PC-3 (cell line): Measurements from ENCODE around the gene TMEM52. TPM values are rescaled to one million over a fixed set of nuclear protein-coding genes. Genes with fewer than 3 reads are reported as not detected.

ENCODE experiments used
- ATAC-seq: fragments of 200-7000 bp; cut with Tn5 transposase; 2 replicates; pipeline ENCODE4 v1.9.1; 2020; ENCODE audit warnings: mild to moderate bottlenecking, moderate library complexity
- BruUV-seq: library from RNA; stranded (reverse); fragments of 400-500 nt; replicated peaks from 2 replicates; lab custom pipeline; 2021; lab: Mats Ljungman, UMichigan
- CTCF ChIA-PET: fragments of 300-600 bp; sonication (Branson Sonifier 250); formaldehyde crosslinking; loops from one replicate; lab custom pipeline; 2022; ENCODE audit warnings: antibody characterized with exemption; lab: Charles Lee
- POLR2A ChIA-PET: fragments of 300-600 bp; sonication (Branson Sonifier 250); formaldehyde crosslinking; loops from one replicate; lab custom pipeline; 2022; ENCODE audit warnings: antibody characterized with exemption; ENCODE audit not compliant: unreplicated experiment; lab: Charles Lee
- DNase-seq: peaks from one replicate; pipeline ENCODE4 v3.0.0-alpha.2; 2015
- H2AFZ ChIP-seq: fragments of 300-600 bp; sonication (generic); 2 replicates; pipeline ENCODE4 v1.6.0; 2016; ENCODE audit warnings: antibody characterized with exemption, low read length
- H3F3A ChIP-seq: fragments of 300-600 bp; sonication (generic); one replicate; pipeline ENCODE4 v1.6.0; 2017; ENCODE audit warnings: antibody characterized with exemption, low read length, control low read depth, mild to moderate bottlenecking; ENCODE audit not compliant: unreplicated experiment
- H3K27ac ChIP-seq: fragments of 300-600 bp; sonication (generic); 2 replicates; pipeline ENCODE4 v1.5.1; 2016; ENCODE audit warnings: mild to moderate bottlenecking, low read length
- H3K27me3 ChIP-seq: fragments of 300-600 bp; sonication (generic); 2 replicates; pipeline ENCODE4 v1.6.1; 2016; ENCODE audit warnings: low read length, mixed read lengths
- H3K36me3 ChIP-seq: fragments of 300-600 bp; sonication (generic); 2 replicates; pipeline ENCODE4 v1.6.1; 2016; ENCODE audit warnings: low read depth, mixed run types, low read length, mixed read lengths
- H3K4me1 ChIP-seq: fragments of 300-600 bp; sonication (generic); 2 replicates; pipeline ENCODE4 v1.5.1; 2016; ENCODE audit warnings: low read length; ENCODE audit not compliant: insufficient read depth
- H3K4me2 ChIP-seq: fragments of 300-600 bp; sonication (generic); 2 replicates; pipeline ENCODE4 v1.6.0; 2016; ENCODE audit warnings: low read length
- H3K4me3 ChIP-seq: fragments of 300-600 bp; sonication (generic); 2 replicates; pipeline ENCODE4 v1.5.1; 2016; ENCODE audit warnings: mild to moderate bottlenecking, low read length, mixed read lengths
- H3K79me2 ChIP-seq: fragments of 300-600 bp; sonication (generic); 2 replicates; pipeline ENCODE4 v1.6.1; 2017; ENCODE audit warnings: low read length, mixed read lengths
- H3K9ac ChIP-seq: fragments of 300-600 bp; sonication (generic); 2 replicates; pipeline ENCODE4 v1.6.0; 2016; ENCODE audit warnings: mild to moderate bottlenecking, low read length
- H3K9me2 ChIP-seq: fragments of 300-600 bp; sonication (generic); replicated peaks from 2 replicates; pipeline ENCODE4 v1.6.1; 2016; ENCODE audit warnings: mixed run types, low read length, mixed read lengths
- H3K9me3 ChIP-seq: fragments of 300-600 bp; sonication (generic); 2 replicates; pipeline ENCODE4 v1.6.1; 2016; ENCODE audit warnings: low read length, mixed read lengths
- H4K20me1 ChIP-seq: fragments of 300-600 bp; sonication (generic); 2 replicates; pipeline ENCODE4 v1.6.1; 2016; ENCODE audit warnings: low read length, mixed read lengths
- CTCF ChIP-seq: fragments of 300-600 bp; sonication (generic); conservative IDR thresholded peaks from 2 replicates; pipeline ENCODE4 v1.5.1; 2017; ENCODE audit warnings: antibody characterized with exemption, low read depth, mild to moderate bottlenecking, low read length
- EZH2 ChIP-seq: fragments of 300-600 bp; sonication (generic); IDR thresholded peaks from one replicate; pipeline ENCODE4 v1.6.1; 2017; ENCODE audit warnings: antibody characterized with exemption, mild to moderate bottlenecking, low read length; ENCODE audit not compliant: unreplicated experiment
- EZH2phosphoT487 ChIP-seq: fragments of 300-600 bp; sonication (generic); IDR thresholded peaks from 2 replicates; pipeline ENCODE4 v1.6.1; 2018; ENCODE audit warnings: mild to moderate bottlenecking, antibody characterized with exemption, low read length, borderline replicate concordance
- intact Hi-C: fragments of 100-400 bp; cut with micrococcal nuclease; formaldehyde crosslinking; loops from 2 replicates; pipeline ENCODE4 v1.9.0; 2023
- total RNA-seq: library from RNA; depleted of rRNA; stranded (reverse); fragments of >200 nt; gene quantifications from 2 replicates; pipeline ENCODE4 v1.2.3, GENCODE V29; 2014

Gene TMEM52
- total RNA-seq, 1 experiment from 2014 or later = 22.6 TPM

GRCh38 chr1:1895456-1896336, 23.4 kb downstream of the TMEM52 start:
- intact Hi-C loops = no loop called here
- Histone ChIP-seq H3K9me3 (no peaks in the 10 kb centered on the region), H3K9me2 (no peaks in the 10 kb centered on the region), H3K4me1 (peaks cover 26% of the 10 kb centered on the region), H3K4me3 (no peak overlapping the region), H3K36me3 (no peaks in the 10 kb centered on the region), H3K4me2 (no peak overlapping the region), H2AFZ (no peak overlapping the region), H3K27ac (no peak overlapping the region), H3K9ac (no peak overlapping the region), H3K79me2 (peaks cover 13% of the 10 kb centered on the region), H4K20me1 (no peaks in the 10 kb centered on the region), H3F3A (no peaks in the 10 kb centered on the region), H3K27me3 (no peaks in the 10 kb centered on the region)
- no TSS peak for BruUV-seq
- TF ChIP-seq EZH2phosphoT487 (no peak), CTCF (no peak), EZH2 (no peak)
- ChIA-PET CTCF (interaction anchor here (1.3 kb wide), 1 partner anchor 10 kb away, joined by 5 read pairs; no protein-coding TSS in a partner anchor), POLR2A (no interaction called here)
- DNase-seq = no peak
- no peak for ATAC-seq

DNA sequence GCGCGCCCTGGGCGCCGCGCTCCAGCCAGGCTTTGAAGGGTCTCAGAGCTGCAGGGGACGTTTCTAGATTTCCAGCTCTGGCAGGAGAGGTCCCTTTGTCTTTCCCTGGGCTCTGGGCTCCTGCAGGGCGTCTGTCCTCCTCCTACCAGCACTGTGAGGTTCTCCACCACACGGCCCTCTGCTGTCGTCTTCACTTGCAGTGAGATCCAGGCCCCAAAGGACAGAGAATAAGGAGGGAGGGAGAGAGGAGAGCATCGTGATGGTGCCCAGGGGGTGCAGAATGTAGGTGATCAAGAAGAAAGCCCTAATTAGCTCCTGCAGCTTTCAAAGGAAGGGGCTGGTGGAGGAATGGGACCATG, 24.0 kb downstream of the TMEM52 start:
- H3K4me3 ChIP-seq = no peak overlapping the region
- DNase-seq (no peak), ATAC-seq (no peak)
- no peaks in the 10 kb centered on the region for H3F3A ChIP-seq
- no TSS peak for BruUV-seq
- ChIA-PET CTCF (interaction anchor here (1.3 kb wide), 1 partner anchor 11 kb away, joined by 5 read pairs; no protein-coding TSS in a partner anchor), POLR2A (interaction anchor here (0.6 kb wide), 1 partner anchor 20 kb away, joined by 11 read pairs; no protein-coding TSS in a partner anchor)
- H3K9me3 ChIP-seq = no peaks in the 10 kb centered on the region
- no peaks in the 10 kb centered on the region for H3K27me3 ChIP-seq
- H3K36me3 ChIP-seq = no peaks in the 10 kb centered on the region
- H2AFZ ChIP-seq = peak overlapping the region; percentile 21; the same call in 1 of the 2 replicates
- H4K20me1 ChIP-seq = no peaks in the 10 kb centered on the region
- peaks cover 26% of the 10 kb centered on the region for H3K4me1 ChIP-seq
- H3K4me2 ChIP-seq = peak overlapping the region; percentile 44; the same call in 1 of the 2 replicates
- H3K9me2 ChIP-seq = no peaks in the 10 kb centered on the region
- peaks cover 15% of the 10 kb centered on the region for H3K79me2 ChIP-seq
- intact Hi-C loops = no loop called here
- H3K9ac ChIP-seq = no peak overlapping the region
- no peak overlapping the region for H3K27ac ChIP-seq
- TF ChIP-seq EZH2 (no peak), EZH2phosphoT487 (no peak), CTCF (no peak)
